UCSD-AML1 (cell line): ENCODE results near the gene FMNL3.
A peak's percentile ranks its signal among the peaks of the same experiment; 100 is the strongest.

Source experiments
- DNase-seq: peaks from one replicate; lab custom pipeline; 2025; ENCODE audit not compliant: unreplicated experiment; lab: John Stamatoyannopoulos, UW

FMNL3 gene

GRCh38 chr12:49680075-49680474 is 27.1 kb downstream of the FMNL3 start:
- no peak for DNase-seq

- no peak for DNase-seq
Observed at GRCh38 chr12:49678711-49679110, 28.5 kb downstream of the FMNL3 start.

GRCh38 chr12:49675137-49675536 is 32.1 kb downstream of the FMNL3 start:
- DNase-seq, result no peak

- DNase-seq, result no peak
Observed at GRCh38 chr12:49674318-49674981, 32.8 kb downstream of the FMNL3 start.

- DNase-seq, result peak; percentile 35
Observed at GRCh38 chr12:49673446-49674317, 33.5 kb downstream of the FMNL3 start.

GRCh38 chr12:49672301-49673217 is 34.6 kb downstream of the FMNL3 start:
- DNase-seq, result peak; percentile 28

GRCh38 chr12:49671031-49671765 is 36.0 kb downstream of the FMNL3 start:
- DNase-seq, result peak; percentile 58

- DNase-seq, result no peak
Observed at GRCh38 chr12:49669796-49670195, 37.4 kb downstream of the FMNL3 start.

- no peak for DNase-seq
Observed at GRCh38 chr12:49667325-49668090, 39.7 kb downstream of the FMNL3 start.

GRCh38 chr12:49666176-49666575 is 41.0 kb downstream of the FMNL3 start:
- DNase-seq, result no peak

GRCh38 chr12:49665384-49665783 is 41.8 kb downstream of the FMNL3 start:
- DNase-seq, result no peak

- peak; percentile 33 for DNase-seq
Observed at GRCh38 chr12:49664591-49665239, 42.5 kb downstream of the FMNL3 start.

- DNase-seq, result no peak
Observed at GRCh38 chr12:49664167-49664566, 43.0 kb downstream of the FMNL3 start.

- DNase-seq, result peak; percentile 86
Observed at GRCh38 chr12:49662998-49663843, 44.0 kb downstream of the FMNL3 start.

- DNase-seq, result no peak
Observed at GRCh38 chr12:49661746-49662145, 45.5 kb downstream of the FMNL3 start.

- no peak for DNase-seq
Observed at GRCh38 chr12:49661191-49661590, 46.0 kb downstream of the FMNL3 start.

- DNase-seq, result no peak
Observed at GRCh38 chr12:49659753-49660152, 47.5 kb downstream of the FMNL3 start.

GRCh38 chr12:49658276-49658675 is 48.9 kb downstream of the FMNL3 start:
- no peak for DNase-seq
